ENCODE results near the gene PTPN18.

DNA sequence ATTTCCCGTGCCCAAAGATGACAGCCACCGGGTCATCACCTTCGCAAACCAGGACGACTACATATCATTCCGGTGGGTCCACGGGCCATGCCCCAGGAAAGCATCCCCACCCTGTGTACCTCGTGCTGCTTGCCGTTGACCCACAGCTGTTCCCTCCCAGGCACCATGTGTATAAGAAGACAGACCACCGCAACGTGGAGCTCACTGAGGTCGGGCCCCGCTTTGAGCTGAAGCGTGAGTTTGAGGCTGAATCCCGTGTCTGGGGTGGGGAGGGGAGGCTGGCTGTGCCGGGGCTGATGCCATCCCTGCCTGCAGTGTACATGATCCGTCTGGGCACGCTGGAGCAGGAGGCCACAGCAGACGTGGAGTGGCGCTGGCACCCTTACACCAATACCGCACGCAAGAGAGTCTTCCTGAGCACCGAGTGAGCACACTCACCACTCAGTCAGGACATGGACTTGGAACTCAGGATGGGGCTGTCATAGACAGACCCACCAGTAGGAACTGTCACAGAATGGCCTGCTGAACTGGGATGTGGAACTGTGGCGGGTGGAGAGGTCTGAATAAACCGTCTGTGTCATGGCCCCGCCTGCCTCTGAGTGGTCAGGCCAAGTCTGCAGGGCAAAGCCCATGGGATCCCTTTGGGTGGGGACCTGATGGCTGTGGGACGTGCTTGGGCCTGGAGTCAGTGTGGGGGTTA, 9.7 kb upstream of the PTPN18 start:
- TF ChIP-seq, protein P1, sequence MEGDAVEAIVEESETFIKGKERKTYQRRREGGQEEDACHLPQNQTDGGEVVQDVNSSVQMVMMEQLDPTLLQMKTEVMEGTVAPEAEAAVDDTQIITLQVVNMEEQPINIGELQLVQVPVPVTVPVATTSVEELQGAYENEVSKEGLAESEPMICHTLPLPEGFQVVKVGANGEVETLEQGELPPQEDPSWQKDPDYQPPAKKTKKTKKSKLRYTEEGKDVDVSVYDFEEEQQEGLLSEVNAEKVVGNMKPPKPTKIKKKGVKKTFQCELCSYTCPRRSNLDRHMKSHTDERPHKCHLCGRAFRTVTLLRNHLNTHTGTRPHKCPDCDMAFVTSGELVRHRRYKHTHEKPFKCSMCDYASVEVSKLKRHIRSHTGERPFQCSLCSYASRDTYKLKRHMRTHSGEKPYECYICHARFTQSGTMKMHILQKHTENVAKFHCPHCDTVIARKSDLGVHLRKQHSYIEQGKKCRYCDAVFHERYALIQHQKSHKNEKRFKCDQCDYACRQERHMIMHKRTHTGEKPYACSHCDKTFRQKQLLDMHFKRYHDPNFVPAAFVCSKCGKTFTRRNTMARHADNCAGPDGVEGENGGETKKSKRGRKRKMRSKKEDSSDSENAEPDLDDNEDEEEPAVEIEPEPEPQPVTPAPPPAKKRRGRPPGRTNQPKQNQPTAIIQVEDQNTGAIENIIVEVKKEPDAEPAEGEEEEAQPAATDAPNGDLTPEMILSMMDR (IDR thresholded peaks at IDR 0.05; ENCODE audit: extremely low read depth in 1 of 2, insufficient read depth in 1 of 2, low read depth in 1 of 2, low read length in 2 of 2), result no peak
- no peak for TF ChIP-seq EZH2 (IDR thresholded peaks at IDR 0.05; ENCODE audit: borderline replicate concordance, low read depth, low read length, severe bottlenecking)
- no peak for TF ChIP-seq POLR2AphosphoS5 (IDR thresholded peaks at IDR 0.05; ENCODE audit: insufficient read depth, low read depth, low read length)
- TF ChIP-seq, protein P2, sequence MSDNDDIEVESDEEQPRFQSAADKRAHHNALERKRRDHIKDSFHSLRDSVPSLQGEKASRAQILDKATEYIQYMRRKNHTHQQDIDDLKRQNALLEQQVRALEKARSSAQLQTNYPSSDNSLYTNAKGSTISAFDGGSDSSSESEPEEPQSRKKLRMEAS (IDR thresholded peaks at IDR 0.05; ENCODE audit: insufficient read depth, insufficient read length), result no peak
- TF ChIP-seq POLR2A (IDR thresholded peaks at IDR 0.05; ENCODE audit: low read depth, low read length), result no peak
- no peak for TF ChIP-seq FOS (IDR thresholded peaks at IDR 0.05; ENCODE audit: borderline replicate concordance, insufficient read depth, low read length)
- TF ChIP-seq JUN (IDR thresholded peaks at IDR 0.05; ENCODE audit: borderline replicate concordance, insufficient read depth, insufficient read length, low read depth), result no peak
